NCI-H2081 (cell line): ENCODE data around the gene ZDHHC1.

Source experiments
- DNase-seq, 2 experiments: peaks; one replicate each; lab custom pipeline; 2025; lab: John Stamatoyannopoulos, UW

The ZDHHC1 gene

DNA sequence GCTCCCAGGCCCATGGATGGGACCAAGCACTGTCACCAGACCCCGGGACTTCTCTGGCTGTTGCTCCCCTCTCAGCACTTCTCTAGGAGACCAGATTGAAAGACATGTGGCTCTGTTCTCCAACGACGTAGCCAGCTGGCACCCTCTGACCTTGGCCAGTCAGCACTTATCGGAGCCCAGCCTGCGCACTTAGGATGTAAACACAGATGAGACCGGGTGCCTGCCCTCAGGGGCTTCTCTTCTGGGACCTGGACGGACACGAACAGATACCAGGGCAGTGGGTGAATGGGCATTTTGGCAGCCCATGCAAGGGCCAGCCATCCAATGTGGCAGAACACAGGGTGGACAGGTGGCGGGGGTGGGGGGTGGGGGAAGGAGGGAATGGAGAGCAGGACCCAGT, 6.6 kb downstream of the ZDHHC1 start:
- no peak for DNase-seq

DNA sequence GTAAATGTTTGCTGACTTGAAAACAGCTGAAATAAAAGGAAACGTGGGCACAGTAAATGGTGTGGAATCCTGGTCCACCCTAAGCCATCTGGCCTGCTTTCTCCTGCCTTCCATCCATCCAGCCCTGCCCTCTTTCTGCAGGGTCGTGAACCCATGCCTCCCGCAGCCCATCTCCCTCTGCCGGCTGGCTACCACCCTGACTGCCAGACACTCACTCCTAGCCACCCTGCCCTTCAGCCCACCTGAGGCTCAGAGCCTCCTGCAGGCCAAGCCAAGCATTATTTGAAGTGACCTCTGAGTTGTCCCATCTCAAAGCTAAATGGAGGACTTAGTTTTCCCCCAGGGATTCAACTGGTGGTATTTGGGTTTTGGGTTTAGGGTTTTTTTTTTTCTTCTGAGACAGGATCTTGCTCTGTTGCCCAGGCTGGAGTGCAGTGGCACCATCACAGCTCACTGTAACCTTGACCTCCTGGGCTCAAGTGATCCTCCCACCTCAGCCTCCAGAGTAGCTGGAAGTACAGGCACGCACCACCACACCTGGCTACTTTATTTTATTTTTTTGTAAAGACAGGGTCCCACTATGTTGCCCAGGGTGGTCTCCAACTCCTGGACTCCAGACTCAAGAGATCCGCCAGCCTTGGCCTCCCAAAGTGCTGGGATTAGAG, 8.4 kb downstream of the ZDHHC1 start:
- DNase-seq: no peak

DNA sequence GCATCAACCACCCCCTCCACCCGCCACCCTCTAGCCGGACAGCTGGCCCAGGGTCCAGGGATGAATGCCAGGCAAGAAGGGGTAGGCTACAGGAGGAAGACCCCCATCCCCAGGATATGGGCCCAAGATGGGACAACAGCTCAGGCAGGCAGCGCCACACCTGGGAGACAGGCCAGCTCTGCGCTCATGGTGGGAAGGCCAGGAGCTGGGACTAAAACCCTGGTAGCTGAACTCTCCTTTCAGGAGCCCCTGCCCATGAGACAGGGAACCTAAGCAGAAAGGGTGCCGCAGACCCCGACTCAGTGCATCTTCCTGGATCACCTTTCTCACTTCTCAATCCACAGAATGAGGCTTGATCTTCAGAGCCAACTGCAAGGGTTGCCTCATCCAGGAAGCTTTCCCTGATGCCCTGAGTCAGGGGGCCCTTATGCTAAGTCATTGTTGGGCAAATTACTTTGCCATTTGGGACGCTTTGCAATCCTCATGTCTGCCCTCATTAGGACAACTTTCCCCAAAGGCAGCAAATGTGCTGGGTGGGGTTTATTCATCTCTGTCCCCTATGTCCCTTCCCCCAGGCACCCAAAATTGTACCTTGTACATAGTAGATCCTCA, 9.0 kb downstream of the ZDHHC1 start:
- DNase-seq: no peak

DNA sequence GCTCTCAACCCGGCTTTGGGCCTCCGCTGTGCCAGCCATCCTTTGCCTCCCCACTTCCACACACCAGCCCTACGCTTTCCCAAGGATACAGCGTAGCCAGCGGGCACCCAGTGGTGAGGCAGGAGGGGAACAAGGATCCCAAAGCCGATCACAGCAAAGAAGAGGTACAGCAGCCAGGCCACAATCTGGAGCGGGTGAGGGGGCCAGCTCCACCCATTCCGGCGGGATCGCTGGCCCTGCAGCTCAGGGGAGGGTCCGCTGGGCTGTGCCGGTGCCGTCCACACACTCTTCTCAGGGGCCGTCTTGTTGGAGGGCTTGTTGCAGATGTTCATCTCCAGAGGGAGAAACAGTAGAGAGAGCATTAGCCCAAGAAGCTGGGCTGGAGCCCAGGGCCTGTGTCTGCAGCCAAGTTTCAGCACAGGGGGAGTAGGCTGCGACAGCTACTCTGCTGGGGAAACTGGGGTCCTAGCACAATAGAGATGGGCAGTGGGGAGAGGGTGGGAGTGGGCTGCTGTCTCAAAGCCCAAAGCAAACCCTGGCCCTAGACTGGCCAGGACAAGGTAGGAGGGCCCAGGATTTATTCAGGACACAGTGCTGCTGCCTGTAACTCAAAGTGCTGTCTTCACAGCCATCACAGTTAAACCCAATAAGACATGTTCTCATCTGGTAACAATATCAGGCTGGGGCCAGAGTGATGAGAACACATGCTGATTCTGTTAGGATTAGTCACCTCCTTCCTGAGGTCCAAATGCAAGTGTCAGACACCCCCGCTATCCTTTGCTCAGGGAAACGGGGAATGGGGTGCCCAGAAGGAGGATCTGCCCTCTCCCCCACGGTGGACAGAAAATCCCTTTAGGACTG, 9.9 kb downstream of the ZDHHC1 start:
- DNase-seq: no peak

DNA sequence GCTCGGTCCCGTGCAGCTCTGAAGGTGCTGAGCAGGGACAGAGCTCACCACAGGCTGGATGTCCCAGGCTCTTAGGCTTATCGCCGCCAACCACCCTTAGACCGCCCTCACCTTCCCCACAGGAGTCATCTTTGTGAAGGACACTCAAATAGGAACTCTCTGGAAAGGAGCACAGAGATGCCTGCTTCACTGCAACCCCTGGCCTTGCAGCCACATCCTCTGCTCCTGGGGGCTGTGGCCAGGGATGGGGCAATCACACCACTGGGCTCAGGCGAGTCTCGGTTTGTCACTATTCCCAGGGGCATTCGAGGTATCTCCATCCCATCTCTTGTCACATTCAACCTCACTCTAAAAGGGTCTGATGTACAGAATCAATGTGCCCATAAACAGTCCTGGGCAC, 10.9 kb downstream of the ZDHHC1 start:
- DNase-seq: no peak

DNA sequence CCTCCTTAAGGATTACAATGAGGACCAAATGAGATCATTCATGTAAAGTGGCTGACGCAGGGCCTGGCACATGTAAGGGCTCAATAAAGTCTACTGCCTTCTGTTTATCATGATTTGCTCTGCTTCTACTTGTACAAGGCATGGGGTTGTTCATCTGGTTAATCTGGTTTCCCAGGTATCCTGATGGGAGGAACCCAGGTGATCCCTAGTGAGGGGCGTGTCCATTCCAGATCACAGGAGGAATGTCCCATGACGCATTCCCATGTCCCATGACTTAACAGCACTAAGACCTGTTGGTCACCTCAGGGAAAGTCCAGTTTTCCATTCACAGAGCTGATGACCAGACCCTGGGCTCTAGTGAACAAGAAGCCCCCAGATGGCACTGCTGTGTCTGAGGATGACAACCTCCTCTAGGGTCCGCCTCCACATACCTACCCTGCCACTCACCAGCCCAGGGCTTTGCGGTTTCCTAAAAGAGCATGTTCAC, 11.5 kb downstream of the ZDHHC1 start:
- DNase-seq: no peak

DNA sequence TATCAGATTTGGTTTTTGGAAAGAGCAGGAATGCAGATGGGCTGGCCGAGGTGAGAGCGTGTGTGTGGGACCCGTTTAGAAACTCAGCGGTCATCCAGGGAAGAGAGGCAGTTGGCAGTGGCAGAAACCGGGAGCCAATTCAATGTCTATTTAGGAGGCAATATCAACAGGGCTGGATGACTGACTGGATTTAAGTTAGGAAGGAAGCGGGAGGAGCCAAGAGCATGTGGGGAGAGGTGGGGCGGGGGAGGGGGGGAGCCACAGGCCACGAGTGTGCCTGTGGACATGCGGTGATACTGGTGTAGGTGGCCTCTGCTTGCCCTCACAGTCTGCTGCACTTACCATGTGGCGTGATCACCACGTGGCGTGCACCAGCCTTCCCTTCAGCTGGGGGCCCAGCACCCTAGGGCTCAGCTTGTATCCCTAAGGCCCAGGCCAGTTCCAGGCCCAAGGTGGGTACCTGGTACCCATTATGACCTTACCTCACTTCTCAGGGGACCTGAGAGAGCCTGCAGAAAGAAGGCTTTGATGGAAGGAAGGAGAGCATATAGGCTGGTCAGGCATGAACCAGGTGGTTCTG, 12.2 kb downstream of the ZDHHC1 start:
- DNase-seq: no peak

DNA sequence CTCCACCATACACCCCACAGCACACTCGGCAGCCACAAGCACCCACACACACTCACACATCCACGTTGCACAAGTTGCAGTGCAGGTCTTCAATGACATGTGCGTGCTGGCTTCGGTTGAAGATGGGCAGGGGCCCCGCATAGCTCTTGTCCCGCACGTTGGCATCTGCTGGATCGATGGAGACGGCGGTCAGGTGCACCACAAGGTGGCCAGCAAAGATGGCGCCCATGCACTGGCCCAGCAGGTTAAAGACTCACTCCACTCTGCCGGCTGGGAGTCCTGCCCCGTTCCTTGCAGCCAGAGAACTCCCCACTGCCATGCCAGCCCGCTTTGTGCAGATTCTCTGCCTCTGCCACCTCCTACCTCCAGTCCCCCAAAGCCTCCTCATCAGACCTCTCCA, 15.4 kb downstream of the ZDHHC1 start:
- no peak for DNase-seq

DNA sequence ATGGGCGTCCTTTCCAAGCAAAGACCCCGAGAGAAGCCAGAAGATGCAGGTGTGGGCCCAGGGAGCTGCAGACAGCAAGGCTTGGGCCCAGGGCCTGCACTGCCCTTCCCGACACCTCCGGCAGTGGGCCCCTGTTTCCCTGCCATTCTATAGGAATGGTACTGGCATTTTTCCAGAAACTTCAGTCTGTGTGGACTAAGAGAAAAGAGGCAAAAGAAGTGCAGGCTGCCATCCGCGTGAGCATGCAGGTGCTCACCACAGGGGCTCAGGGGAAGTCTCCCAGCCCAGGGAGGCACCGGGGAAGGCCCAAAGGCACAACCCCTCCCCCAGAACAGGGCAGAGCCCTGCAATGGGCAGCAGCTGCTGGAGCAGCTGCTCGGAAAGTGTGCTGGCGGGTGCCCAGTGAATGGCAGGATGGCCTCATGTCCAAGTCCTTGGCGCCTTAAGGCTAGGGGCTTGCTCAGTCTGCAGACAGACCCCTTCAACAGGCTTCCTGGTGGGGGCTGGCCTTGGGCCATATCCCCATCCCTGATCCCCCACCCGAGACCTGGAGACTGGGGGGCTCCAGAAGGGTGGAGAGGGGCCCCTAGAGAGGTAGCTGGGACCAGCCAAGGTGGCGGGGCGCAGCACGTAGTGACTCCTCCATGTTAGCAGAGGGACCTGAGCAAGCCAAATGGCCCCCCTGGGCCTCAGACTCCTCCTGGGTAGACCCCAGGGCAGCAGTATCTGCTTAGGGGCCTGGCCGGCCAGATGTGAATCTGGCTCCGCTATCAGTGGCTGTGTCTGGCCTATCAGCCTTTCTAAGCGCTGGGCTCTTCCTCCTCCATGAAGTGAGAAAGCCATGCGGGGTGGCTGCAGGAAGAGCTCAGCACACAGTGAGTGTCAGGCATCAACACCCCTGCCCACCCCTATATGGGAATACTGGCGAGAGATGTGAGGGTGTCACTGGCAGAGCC, 16.2 kb downstream of the ZDHHC1 start:
- DNase-seq: peak; percentile 68 to 82

DNA sequence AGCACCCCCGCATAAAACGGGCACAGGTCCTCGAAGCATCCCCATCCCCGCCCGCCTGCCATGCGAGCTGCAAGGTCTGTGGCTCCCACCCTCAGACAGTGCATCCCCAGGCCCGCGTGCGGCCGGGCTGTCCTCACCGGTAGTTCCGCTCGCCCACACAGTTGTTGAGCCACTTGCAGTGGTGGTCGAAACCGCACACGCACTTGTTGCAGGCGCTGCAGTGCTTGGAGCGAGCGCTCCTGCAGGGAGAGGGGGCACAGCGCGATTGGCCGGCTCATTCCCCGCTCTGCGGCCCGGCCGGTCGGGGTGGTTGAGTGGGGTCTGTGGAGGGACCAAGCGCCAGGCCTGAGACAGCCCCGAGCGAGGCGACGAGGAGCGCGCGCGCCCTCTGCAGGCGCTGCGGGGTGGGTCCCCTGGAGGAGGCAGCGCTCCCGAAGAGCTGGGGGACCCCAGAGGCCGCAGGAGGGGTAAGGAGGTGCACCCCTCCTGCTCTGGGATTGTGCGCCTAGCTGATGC, 17.0 kb downstream of the ZDHHC1 start:
- no peak for DNase-seq

DNA sequence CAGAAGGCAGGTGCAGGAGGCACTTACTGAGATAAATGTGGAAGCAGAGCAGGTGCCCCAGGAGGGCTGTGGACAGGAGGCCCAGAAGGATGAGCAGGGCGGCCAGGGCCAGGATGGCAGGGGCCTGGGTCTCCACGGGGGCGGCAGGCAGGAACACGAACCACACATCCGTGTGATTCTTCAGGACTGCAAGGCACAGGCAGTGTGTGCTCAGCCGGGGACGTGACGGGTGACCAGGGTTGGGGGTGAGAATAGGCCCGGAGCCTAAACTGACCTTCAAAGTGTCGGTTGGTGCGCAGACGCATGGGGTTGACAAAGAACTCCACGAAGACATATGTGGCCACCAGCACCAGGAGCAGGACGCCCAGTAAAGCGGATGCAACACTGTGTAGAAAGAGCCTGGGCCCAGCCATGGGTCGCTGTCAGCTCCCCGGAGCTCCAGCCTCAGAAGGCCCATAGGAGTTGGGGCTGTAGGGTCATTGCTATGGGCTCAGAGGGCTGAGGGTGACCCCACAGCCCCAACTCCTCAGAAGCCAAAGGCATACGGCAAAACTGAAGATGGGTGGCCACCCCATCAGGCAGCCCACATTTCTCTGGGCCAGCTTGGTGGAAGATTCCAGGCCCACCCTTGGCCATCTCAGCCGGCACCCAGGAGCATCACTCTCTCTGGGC, 17.6 kb downstream of the ZDHHC1 start:
- DNase-seq: no peak

DNA sequence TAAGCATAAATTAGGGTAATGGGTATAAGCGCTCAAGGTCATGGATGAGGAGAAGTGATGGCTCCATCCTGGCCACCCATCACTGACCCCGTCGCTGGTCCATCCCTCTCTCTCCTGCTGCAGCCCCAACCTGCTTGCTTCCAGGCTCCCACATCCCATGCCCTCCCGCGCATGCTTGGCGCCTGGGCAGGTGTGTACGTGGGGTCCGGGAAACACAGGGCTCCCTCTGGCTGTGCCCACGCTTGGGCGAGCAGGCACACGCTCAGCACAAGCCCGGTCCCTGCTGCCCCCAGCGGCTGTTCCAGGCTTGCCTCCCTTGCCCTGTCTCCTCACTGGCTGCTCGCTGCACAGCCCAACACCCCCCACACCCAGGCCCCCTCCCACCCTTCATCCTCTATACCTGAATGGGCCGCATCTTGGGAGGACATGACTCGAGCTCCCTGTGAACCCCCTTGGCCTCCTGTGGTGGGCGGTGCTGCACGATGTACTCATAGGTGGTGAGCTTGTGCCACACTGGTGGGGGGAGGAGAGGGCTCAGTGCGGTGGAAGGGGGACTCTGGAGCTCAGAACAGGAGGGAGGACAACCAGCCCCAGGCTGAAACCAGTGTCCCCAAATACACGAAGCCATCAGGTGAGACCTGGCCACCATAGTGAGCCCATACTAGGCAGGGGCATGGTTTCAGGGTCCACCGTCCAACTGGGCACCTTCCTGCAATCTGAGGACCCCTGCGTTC, 18.3 kb downstream of the ZDHHC1 start:
- no peak for DNase-seq

DNA sequence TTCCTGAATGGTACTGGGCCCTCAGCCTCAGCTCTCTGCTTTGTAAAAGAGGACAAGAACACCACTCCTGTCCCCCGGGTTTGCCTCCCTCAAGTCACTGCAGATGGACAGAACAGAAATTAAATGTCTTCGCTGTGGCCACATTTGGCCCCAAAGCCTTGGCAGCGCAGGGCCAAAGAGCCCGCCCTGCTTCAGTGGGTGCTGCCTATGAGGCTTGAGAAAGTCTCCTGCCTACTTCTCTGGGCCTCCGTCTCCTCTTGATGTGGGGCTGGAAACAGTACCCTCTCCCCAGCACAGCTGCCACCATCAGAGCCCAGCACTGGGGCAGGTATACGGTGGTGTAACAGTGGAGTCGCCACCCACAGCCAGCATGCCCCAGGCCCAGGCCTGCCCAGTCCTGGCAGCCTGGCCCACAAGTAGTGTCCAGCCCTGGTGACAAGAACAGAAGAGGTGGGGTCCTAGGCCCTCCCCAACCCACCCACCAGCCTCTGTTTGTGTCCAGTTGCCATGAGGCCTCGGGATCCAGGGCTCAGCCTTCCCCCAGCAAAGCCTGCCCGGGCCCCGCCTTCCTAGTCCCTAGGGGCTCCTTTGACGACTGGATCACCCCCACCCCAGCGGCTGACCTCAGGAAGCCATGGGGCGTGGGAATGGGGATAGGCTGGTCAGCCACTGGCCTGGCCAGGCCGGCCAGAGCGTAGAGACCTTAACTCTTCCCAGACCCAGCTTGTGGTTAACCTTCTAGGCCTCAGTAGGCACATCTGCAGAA, 19.1 kb downstream of the ZDHHC1 start:
- DNase-seq: no peak

DNA sequence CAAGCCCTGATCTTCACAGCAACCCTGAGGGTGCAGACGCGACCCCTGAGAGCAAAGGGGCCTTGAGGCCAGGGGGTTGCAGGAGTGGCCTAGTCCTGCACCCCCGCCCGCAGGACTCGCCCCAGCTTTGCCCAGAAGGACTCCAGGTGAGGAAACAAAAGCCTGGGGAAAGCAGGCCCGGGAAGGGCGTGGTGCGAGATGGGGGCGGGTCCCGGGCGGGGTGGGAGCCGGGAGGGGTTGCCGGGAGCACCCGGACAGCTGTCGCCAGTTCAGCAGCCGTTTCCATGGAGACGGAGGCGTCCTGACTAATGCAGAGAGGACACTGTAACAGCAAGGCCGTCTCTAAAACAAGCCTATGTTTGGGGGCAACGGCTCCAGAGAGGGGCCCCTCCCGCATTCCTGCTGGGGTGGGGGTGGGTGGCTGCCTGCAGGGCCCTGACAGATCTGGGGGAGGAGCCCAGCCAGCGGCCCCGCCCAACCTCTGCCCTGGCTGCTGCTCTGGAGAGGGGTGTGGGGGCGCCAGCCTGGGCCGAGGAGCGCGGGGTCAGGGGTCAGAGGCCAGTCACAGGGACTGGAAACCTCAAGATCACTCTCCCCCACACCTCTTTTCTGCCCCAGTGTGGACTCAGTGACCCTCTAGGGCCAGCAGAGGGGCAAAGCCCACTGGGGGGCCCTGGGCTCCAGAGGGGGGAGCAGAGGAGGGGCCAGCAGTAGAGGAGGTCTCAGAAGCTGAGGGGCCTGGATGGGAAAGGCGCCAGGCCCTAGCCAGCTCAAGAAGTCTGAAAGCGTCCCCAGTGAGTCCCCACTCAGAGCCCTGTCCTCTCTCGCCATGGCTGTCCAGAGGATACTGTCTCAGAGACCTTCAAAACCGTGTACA, 19.9 kb downstream of the ZDHHC1 start:
- peak; percentile 91 to 92 for DNase-seq

DNA sequence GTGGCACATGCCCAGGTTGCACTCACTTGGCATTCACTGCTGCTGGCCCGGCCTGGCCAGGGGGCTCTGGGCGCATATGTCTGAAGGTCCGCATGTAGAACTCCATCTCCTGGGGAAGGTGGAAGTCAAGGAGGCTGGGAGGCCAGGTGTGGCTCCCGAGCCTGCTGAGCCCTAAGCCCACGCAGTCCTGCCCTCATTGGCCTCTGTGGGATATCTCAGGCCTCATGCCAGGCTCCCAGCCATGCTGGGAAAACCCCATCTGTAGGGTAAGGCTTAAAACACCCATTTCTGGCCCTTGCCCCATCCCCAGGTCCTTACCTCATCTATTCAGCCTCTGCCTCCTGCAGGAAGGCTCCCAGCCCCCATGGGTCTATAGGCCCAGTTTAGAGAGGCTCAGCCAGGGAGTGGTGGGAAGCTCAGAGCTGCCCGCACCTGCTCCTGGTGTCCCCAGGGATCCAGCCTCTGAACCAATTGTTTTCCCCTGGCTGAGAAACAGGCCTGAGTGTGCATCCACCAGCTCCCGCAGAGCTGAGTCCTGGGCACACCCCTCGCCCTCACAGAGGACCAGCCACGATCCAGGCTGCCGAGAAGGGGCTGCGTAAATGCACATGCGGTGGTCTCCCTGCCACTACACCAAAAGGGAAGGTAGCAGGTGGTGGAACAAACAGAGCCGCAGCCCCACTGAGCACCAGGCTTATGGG, 20.7 kb downstream of the ZDHHC1 start:
- DNase-seq: peak; percentile 87 to 92

DNA sequence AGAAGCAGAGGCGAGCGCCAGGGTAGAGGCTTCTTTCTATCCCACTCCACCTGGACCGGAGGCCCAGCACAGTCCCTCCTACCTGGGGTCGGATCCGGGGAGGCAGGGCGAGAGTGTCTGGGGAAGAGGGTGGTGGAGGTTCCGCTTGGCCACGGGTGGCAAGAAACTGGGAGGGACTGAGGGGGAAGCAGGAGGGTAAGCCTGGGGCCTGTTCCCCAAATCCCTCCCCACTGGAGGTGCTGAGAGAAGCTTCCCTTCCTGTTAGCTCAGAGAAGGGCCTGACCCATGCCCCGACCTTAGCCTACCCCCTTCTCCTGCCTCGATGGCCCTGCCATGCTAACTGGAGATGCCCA, 21.2 kb downstream of the ZDHHC1 start:
- DNase-seq: no peak
